Endothelial cell of umbilical vein (primary cell): Measurements from ENCODE around the gene LGI4. TPM values are rescaled to one million over a fixed set of nuclear protein-coding genes. Genes with fewer than 3 reads are reported as not detected.

Experiments
- BruUV-seq: library from RNA; stranded (reverse); fragments of 400-500 nt; replicated peaks from 2 replicates; lab custom pipeline; 2021; lab: Mats Ljungman, UMichigan
- CTCF ChIA-PET: fragments of 300-600, 350-600 bp; sonication (Branson Sonifier 250); formaldehyde crosslinking; loops from one replicate; lab custom pipeline; 2021; ENCODE audit warnings: antibody characterized with exemption, inconsistent platforms; lab: Charles Lee
- POLR2A ChIA-PET: fragments of 300-600, 350-600 bp; sonication (Branson Sonifier 250); formaldehyde crosslinking; loops from one replicate; lab custom pipeline; 2021; ENCODE audit warnings: antibody characterized with exemption, inconsistent platforms; lab: Charles Lee
- DNase-seq: peaks from one replicate; pipeline ENCODE4 v3.0.0-alpha.2; 2011; ENCODE audit warnings: low read depth, low spot score
- FAIRE-seq: peaks from 2 replicates; lab custom pipeline; 2011; peaks lifted over from hg19 to GRCh38; lab: Jason Lieb, UNC
- H2AFZ ChIP-seq: 2 replicates; pipeline ENCODE4 v1.6.0; 2012; ENCODE audit warnings: low read depth, low read length, control low read depth, inconsistent platforms
- H3K27ac ChIP-seq: 2 replicates; pipeline ENCODE4 v1.5.1; 2011; ENCODE audit warnings: low read depth, mild to moderate bottlenecking, control low read depth, low read length, moderate library complexity; ENCODE audit not compliant: insufficient read depth
- H3K27me3 ChIP-seq, 2 experiments: 2 replicates each; pipeline versions ENCODE4 v1.6.0 to v1.6.1; 2011; ENCODE audit warnings: low read length in 2 of 2, mixed read lengths in 1 of 2; ENCODE audit not compliant: control insufficient read depth in 2 of 2, insufficient read depth in 2 of 2
- H3K36me3 ChIP-seq, 2 experiments: 2 replicates in 1 of 2; 3 replicates in 1 of 2; pipeline ENCODE4 v1.5.1; 2011; ENCODE audit warnings: low read length in 2 of 2, mild to moderate bottlenecking in 1 of 2, moderate library complexity in 1 of 2; ENCODE audit not compliant: control insufficient read depth in 2 of 2, insufficient read depth in 2 of 2; ENCODE audit errors: extremely low read depth in 1 of 2
- H3K4me1 ChIP-seq: 3 replicates; pipeline ENCODE4 v1.5.1; 2011; ENCODE audit warnings: mild to moderate bottlenecking, low read length; ENCODE audit not compliant: control insufficient read depth, insufficient read depth; ENCODE audit errors: extremely low read depth
- H3K4me2 ChIP-seq: 2 replicates; pipeline ENCODE4 v1.6.1; 2011; ENCODE audit warnings: low read length, control low read depth, mixed read lengths; ENCODE audit not compliant: insufficient read depth
- H3K4me3 ChIP-seq, 3 experiments: fragments of 200-600 bp in 1 of 3; sonication (generic), shearing (Covaris generic) in 1 of 3; replicated peaks in 1 of 3; 2 replicates each; pipeline ENCODE4 v1.5.1; 2011 to 2016; ENCODE audit warnings: control low read depth in 3 of 3, low read length in 3 of 3, mild to moderate bottlenecking in 2 of 3, inconsistent platforms in 1 of 3, low read depth in 1 of 3, moderate library complexity in 1 of 3; ENCODE audit not compliant: insufficient read depth in 1 of 3
- H3K79me2 ChIP-seq: 2 replicates; pipeline ENCODE4 v1.6.0; 2012; ENCODE audit warnings: low read length, inconsistent platforms; ENCODE audit not compliant: control insufficient read depth, insufficient read depth
- H3K9ac ChIP-seq: replicated peaks from 2 replicates; pipeline ENCODE3; 2011; ENCODE audit warnings: low read length, control low read depth; ENCODE audit not compliant: insufficient read depth; ENCODE audit errors: extremely low read depth
- H3K9me1 ChIP-seq: replicated peaks from 3 replicates; pipeline ENCODE4 v1.6.0; 2011; ENCODE audit warnings: mild to moderate bottlenecking, low read length; ENCODE audit not compliant: control insufficient read depth, insufficient read depth; ENCODE audit errors: extremely low read depth
- H3K9me3 ChIP-seq: replicated peaks from 2 replicates; pipeline ENCODE4 v1.5.1; 2012; ENCODE audit warnings: low read length, inconsistent platforms; ENCODE audit not compliant: control insufficient read depth, insufficient read depth
- H4K20me1 ChIP-seq: replicated peaks from 2 replicates; pipeline ENCODE3; 2011; ENCODE audit warnings: mild to moderate bottlenecking, low read length; ENCODE audit not compliant: control insufficient read depth, insufficient read depth; ENCODE audit errors: extremely low read depth
- EZH2 ChIP-seq: IDR thresholded peaks from 2 replicates; pipeline ENCODE4 v1.6.1; 2012; ENCODE audit warnings: borderline replicate concordance, low read depth, mild to moderate bottlenecking, moderate library complexity, low read length, inconsistent platforms; ENCODE audit not compliant: severe bottlenecking
- FOS ChIP-seq: IDR thresholded peaks from 2 replicates; pipeline ENCODE4 v1.6.1; 2011; ENCODE audit warnings: mild to moderate bottlenecking, low read length, moderate library complexity, borderline replicate concordance; ENCODE audit not compliant: insufficient read depth
- GATA2 ChIP-seq: IDR thresholded peaks from 2 replicates; pipeline ENCODE4 v1.7.0; 2011; ENCODE audit warnings: low read depth, mild to moderate bottlenecking, moderate library complexity, mixed read lengths, low read length; ENCODE audit not compliant: insufficient read length, insufficient read depth
- JUN ChIP-seq: IDR thresholded peaks from 2 replicates; pipeline ENCODE4 v1.6.1; 2011; ENCODE audit warnings: borderline replicate concordance, low read depth; ENCODE audit not compliant: insufficient read length, insufficient read depth
- MAX ChIP-seq: IDR thresholded peaks from 2 replicates; pipeline ENCODE4 v1.6.1; 2011; ENCODE audit not compliant: insufficient read depth, insufficient read length
- MYC ChIP-seq: IDR thresholded peaks from one replicate; pipeline ENCODE4 v1.6.1; 2011; ENCODE audit warnings: mild to moderate bottlenecking, low read depth, low read length
- POLR2A ChIP-seq: IDR thresholded peaks from 2 replicates; pipeline ENCODE4 v1.6.1; 2012; ENCODE audit warnings: low read depth, mild to moderate bottlenecking, control low read depth, low read length
- POLR2AphosphoS5 ChIP-seq: IDR thresholded peaks from 2 replicates; pipeline ENCODE4 v1.6.1; 2012; ENCODE audit warnings: low read depth, mild to moderate bottlenecking, control low read depth, low read length, moderate library complexity; ENCODE audit not compliant: insufficient read depth
- dilution Hi-C: fragments of 300-500 bp; cut with MboI; formaldehyde crosslinking; loops from one replicate; pipeline ENCODE4 v1.15.0; 2019; ENCODE audit warnings: low sequenced_read_pairs; ENCODE audit not compliant: extremely low pct_ligation_motif_present
- intact Hi-C: fragments of 100-400 bp; cut with micrococcal nuclease; formaldehyde crosslinking; loops from one replicate; pipeline ENCODE4 v1.10.0; 2022
- polyA plus RNA-seq, 4 experiments: library from polyadenylated mRNA; depleted of rRNA in 3 of 4; stranded (reverse) in 3 of 4; unstranded in 1 of 4; fragments of >200 nt; gene quantifications; 2 replicates each; pipeline versions ENCODE4 v1.2.1 to v1.2.3, GENCODE V29; 2011 to 2012; ENCODE audit warnings: missing spikeins in 1 of 4
- total RNA-seq: library from RNA; stranded (reverse); gene quantifications from 2 replicates; pipeline ENCODE4 v1.2.3, GENCODE V29; 2021
- TF ChIP-seq, protein P1 (sequence below), 2 donors: IDR thresholded peaks; 1 replicate in 1 of 2; 2 replicates in 1 of 2; pipeline ENCODE4 v1.5.1; 2011; ENCODE audit warnings: low read length in 2 of 2, mild to moderate bottlenecking in 2 of 2, moderate library complexity in 2 of 2, control low read depth in 1 of 2, inconsistent platforms in 1 of 2, low read depth in 1 of 2; ENCODE audit not compliant: insufficient read depth in 1 of 2; ENCODE audit errors: extremely low read depth in 1 of 2

Gene LGI4
- total and polyA plus RNA-seq, 2 donors (not counting 3 experiments of a cell fraction or from before 2014, with no cell fraction given), result not detected

DNA sequence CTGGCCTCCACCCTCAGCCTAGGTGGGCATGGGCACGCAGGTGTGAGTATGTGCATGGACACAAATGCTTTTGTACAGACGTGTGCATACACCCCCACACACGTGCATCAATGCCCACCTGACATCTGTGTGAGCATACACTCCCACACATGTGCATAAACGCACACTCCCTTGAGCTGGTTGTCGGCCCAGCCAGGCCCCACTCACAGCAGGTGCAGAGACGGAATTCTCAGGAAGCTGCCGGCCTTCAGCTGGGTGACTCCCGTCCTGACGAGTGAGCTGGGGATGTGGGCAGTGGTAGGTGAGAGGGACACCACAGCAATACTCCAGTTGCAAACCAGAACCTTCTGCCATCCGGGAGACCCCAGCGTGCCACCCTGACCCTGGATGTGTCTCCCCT, 1.0 kb downstream of the LGI4 start:
- no peak overlapping the region for H3K27ac ChIP-seq
- TF ChIP-seq EZH2 (no peak), FOS (no peak), GATA2 (no peak), MAX (no peak), POLR2AphosphoS5 (no peak), POLR2A (no peak), MYC (no peak), JUN (no peak)
- TF ChIP-seq, protein P1, sequence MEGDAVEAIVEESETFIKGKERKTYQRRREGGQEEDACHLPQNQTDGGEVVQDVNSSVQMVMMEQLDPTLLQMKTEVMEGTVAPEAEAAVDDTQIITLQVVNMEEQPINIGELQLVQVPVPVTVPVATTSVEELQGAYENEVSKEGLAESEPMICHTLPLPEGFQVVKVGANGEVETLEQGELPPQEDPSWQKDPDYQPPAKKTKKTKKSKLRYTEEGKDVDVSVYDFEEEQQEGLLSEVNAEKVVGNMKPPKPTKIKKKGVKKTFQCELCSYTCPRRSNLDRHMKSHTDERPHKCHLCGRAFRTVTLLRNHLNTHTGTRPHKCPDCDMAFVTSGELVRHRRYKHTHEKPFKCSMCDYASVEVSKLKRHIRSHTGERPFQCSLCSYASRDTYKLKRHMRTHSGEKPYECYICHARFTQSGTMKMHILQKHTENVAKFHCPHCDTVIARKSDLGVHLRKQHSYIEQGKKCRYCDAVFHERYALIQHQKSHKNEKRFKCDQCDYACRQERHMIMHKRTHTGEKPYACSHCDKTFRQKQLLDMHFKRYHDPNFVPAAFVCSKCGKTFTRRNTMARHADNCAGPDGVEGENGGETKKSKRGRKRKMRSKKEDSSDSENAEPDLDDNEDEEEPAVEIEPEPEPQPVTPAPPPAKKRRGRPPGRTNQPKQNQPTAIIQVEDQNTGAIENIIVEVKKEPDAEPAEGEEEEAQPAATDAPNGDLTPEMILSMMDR (IDR thresholded peaks at IDR 0.05; ENCODE audit: extremely low read depth in 1 of 2, insufficient read depth in 1 of 2, low read depth in 1 of 2, low read length in 2 of 2), result no peak
- POLR2A ChIA-PET, result no interaction called here
- CTCF ChIA-PET, result interaction anchor here (1.2 to 4.8 kb wide), 3 partner anchors 9 to 89 kb away, joined by 6 to 52 read pairs (median 23); no protein-coding TSS in a partner anchor
- H4K20me1 ChIP-seq, result no peaks in the 10 kb centered on the region
- no peak overlapping the region for H3K4me2 ChIP-seq
- intact Hi-C loops, result no loop called here
- no peaks in the 10 kb centered on the region for H3K79me2 ChIP-seq
- no peaks in the 10 kb centered on the region for H3K9me3 ChIP-seq
- no peaks in the 10 kb centered on the region for H3K36me3 ChIP-seq
- BruUV-seq, result no TSS peak
- no peak overlapping the region for H2AFZ ChIP-seq
- dilution Hi-C loops, result no loop called here
- H3K9ac ChIP-seq, result no peak overlapping the region
- no peaks in the 10 kb centered on the region for H3K27me3 ChIP-seq
- no peaks in the 10 kb centered on the region for H3K4me1 ChIP-seq
- no peaks in the 10 kb centered on the region for H3K9me1 ChIP-seq
- DNase-seq, result no peak
- no peak for FAIRE-seq
- H3K4me3 ChIP-seq, result no peak overlapping the region
